ENCODE data around the gene SORCS3.

GRCh38 chr10:105243825-105244224, 602.7 kb downstream of the SORCS3 start:
- TF ChIP-seq CTCF (IDR thresholded peaks at IDR 0.05) (no peak), POLR2A (IDR thresholded peaks at IDR 0.05) (no peak)

All from body of pancreas (tissue), 4 donors.